GM12878 (cell line): ENCODE results near the gene GAL3ST2. TPM values are rescaled to one million over a fixed set of nuclear protein-coding genes. Genes with fewer than 3 reads are reported as not detected.

ENCODE experiments used
- ATAC-seq: fragments of 200-7000 bp; cut with Tn5 transposase; 3 replicates; pipeline ENCODE4 v1.9.1; 2020; ENCODE audit warnings: mild to moderate bottlenecking, moderate library complexity
- BruUV-seq: library from RNA; stranded (reverse); fragments of 400-500 nt; replicated peaks from 2 replicates; lab custom pipeline; 2021; lab: Mats Ljungman, UMichigan
- CTCF ChIA-PET: fragments of 300-600 bp; sonication (Branson Sonifier 250); formaldehyde crosslinking; extraction: SDS; loops from one replicate; lab custom pipeline; 2021; ENCODE audit warnings: inconsistent platforms; lab: Yijun Ruan, JAX
- POLR2A ChIA-PET: fragments of 350-600 bp; formaldehyde crosslinking; extraction: SDS; loops from one replicate; lab custom pipeline; 2021; ENCODE audit warnings: inconsistent platforms; lab: Charles Lee
- RAD21 ChIA-PET: fragments of 300-600 bp; sonication (Branson Sonifier 250); formaldehyde crosslinking; loops from one replicate; lab custom pipeline; 2023; ENCODE audit warnings: antibody characterized with exemption; ENCODE audit not compliant: unreplicated experiment; lab: Charles Lee
- SMC1A ChIA-PET: fragments of 300-600 bp; sonication (Branson Sonifier 250); formaldehyde crosslinking; loops from one replicate; lab custom pipeline; 2023; ENCODE audit not compliant: unreplicated experiment, uncharacterized antibody; lab: Charles Lee
- DNase-seq: peaks from one replicate; pipeline ENCODE4 v3.0.0-alpha.2; 2011; ENCODE audit warnings: low read depth, low spot score
- FAIRE-seq: peaks from 3 replicates; lab custom pipeline; 2011; peaks lifted over from hg19 to GRCh38; lab: Jason Lieb, UNC
- H2AFZ ChIP-seq: 2 replicates; pipeline ENCODE4 v1.6.0; 2011; ENCODE audit warnings: low read depth, low read length, control low read depth; ENCODE audit not compliant: control insufficient read depth
- H3K27ac ChIP-seq: 2 replicates; pipeline ENCODE4 v1.5.1; 2011; ENCODE audit warnings: control low read depth; ENCODE audit not compliant: control insufficient read depth, insufficient read depth
- H3K27me3 ChIP-seq, 2 experiments: replicated peaks in 1 of 2; 2 replicates each; pipeline versions ENCODE4 v1.6.0 to v1.6.1; 2011; ENCODE audit warnings: low read length in 1 of 2; ENCODE audit not compliant: control insufficient read depth in 2 of 2, insufficient read depth in 2 of 2
- H3K36me3 ChIP-seq, 2 experiments: 2 replicates each; pipeline ENCODE4 v1.5.1; 2011; ENCODE audit warnings: low read length in 1 of 2; ENCODE audit not compliant: control insufficient read depth in 2 of 2, insufficient read depth in 2 of 2
- H3K4me1 ChIP-seq: 2 replicates; pipeline ENCODE4 v1.6.1; 2011; ENCODE audit warnings: mild to moderate bottlenecking, low read length, moderate library complexity, mixed read lengths; ENCODE audit not compliant: control insufficient read depth, insufficient read depth
- H3K4me2 ChIP-seq: 2 replicates; pipeline ENCODE4 v1.6.0; 2011; ENCODE audit warnings: control low read depth; ENCODE audit not compliant: control insufficient read depth, insufficient read depth
- H3K4me3 ChIP-seq: fragments of 200-600 bp; sonication (generic); 2 replicates; pipeline ENCODE4 v1.5.1; 2016
- H3K79me2 ChIP-seq: 2 replicates; pipeline ENCODE4 v1.6.0; 2011; ENCODE audit warnings: low read length; ENCODE audit not compliant: control insufficient read depth, insufficient read depth
- H3K9ac ChIP-seq: 2 replicates; pipeline ENCODE4 v1.8.0; 2011; ENCODE audit warnings: low read length, control low read depth, mixed read lengths; ENCODE audit not compliant: control insufficient read depth, insufficient read depth
- H3K9me3 ChIP-seq: replicated peaks from 3 replicates; pipeline ENCODE4 v1.5.1; 2011; ENCODE audit warnings: mild to moderate bottlenecking, low read length; ENCODE audit not compliant: control insufficient read depth, insufficient read depth
- H4K20me1 ChIP-seq: 2 replicates; pipeline ENCODE4 v1.6.0; 2011; ENCODE audit not compliant: control insufficient read depth, insufficient read depth
- EGR1 ChIP-seq, 2 experiments: IDR thresholded peaks; 1 replicate in 1 of 2; 2 replicates in 1 of 2; pipeline ENCODE4 v1.6.1; 2011 to 2012; ENCODE audit warnings: low read depth in 2 of 2, low read length in 2 of 2, borderline replicate concordance in 1 of 2, mild to moderate bottlenecking in 1 of 2, moderate library complexity in 1 of 2
- HDAC6 ChIP-seq: fragments of 200-600 bp; sonication (generic); IDR thresholded peaks from one replicate; pipeline ENCODE4 v1.8.0; 2017; ENCODE audit warnings: antibody characterized with exemption; ENCODE audit not compliant: unreplicated experiment
- MYB ChIP-seq: fragments of 150-350 bp; IDR thresholded peaks from 2 replicates; pipeline ENCODE4 v1.6.1; 2014; ENCODE audit warnings: mild to moderate bottlenecking, low read depth, low read length, borderline replicate concordance
- POLR2AphosphoS2 ChIP-seq: IDR thresholded peaks from 2 replicates; pipeline ENCODE4 v1.6.1; 2011; ENCODE audit warnings: low read depth, mild to moderate bottlenecking, low read length, improper control_type of control experiment, moderate library complexity
- STAT1 ChIP-seq: fragments of 450-650 bp; conservative IDR thresholded peaks from 2 replicates; pipeline ENCODE4 v1.6.1; 2014; ENCODE audit warnings: antibody characterized with exemption, mild to moderate bottlenecking
- SUZ12 ChIP-seq: fragments of 200-600 bp; sonication (generic); IDR thresholded peaks from one replicate; pipeline ENCODE4 v1.6.1; 2018; ENCODE audit warnings: antibody characterized with exemption, mild to moderate bottlenecking; ENCODE audit not compliant: unreplicated experiment
- ZBTB33 ChIP-seq: fragments of 450-650 bp; IDR thresholded peaks from 2 replicates; pipeline ENCODE4 v1.6.1; 2017; ENCODE audit warnings: mild to moderate bottlenecking
- ZNF274 ChIP-seq: IDR thresholded peaks from one replicate; pipeline ENCODE4 v1.8.0; 2011; ENCODE audit not compliant: insufficient read length, insufficient read depth
- WGBS: methylation state at CpG from one replicate; pipeline ENCODE4 v1.1.6; 2016; ENCODE audit warnings: low lambda C conversion rate; ENCODE audit not compliant: insufficient replicate concordance, insufficient coverage; ENCODE audit errors: missing lambda C conversion rate; 5-methylcytosine and 5-hydroxymethylcytosine counted together
- in situ Hi-C: fragments of 300-500 bp; cut with MboI; formaldehyde crosslinking; loops from 9 replicates; pipeline ENCODE4 v1.14.3; 2018; ENCODE audit warnings: mixed read lengths
- intact Hi-C: fragments of 100-400 bp; cut with micrococcal nuclease; formaldehyde crosslinking; loops from one replicate; pipeline ENCODE4 v1.14.2; 2022; ENCODE audit not compliant: unreplicated experiment
- polyA plus RNA-seq, 11 experiments: library from polyadenylated mRNA; depleted of rRNA in 4 of 11; unstranded in 6 of 11; stranded (reverse) in 5 of 11; fragments of >200 nt; fragmentation: Nextera tagmentation in 4 of 11; fragmentation: Illumina TruSeq in 1 of 11; extraction: Ambion mirVana in 4 of 11; extraction: Trizol in 1 of 11; gene quantifications; 1 replicate in 1 of 11; 2 replicates in 10 of 11; pipeline versions ENCODE4 v1.2.1 to v1.2.3, GENCODE V29; 2011 to 2016; ENCODE audit warnings: inconsistent platforms in 2 of 11, missing spikeins in 2 of 11, low read depth in 1 of 11
- total RNA-seq, 4 experiments: library from RNA; depleted of rRNA in 3 of 4; stranded (reverse); fragments of >200 nt in 3 of 4; fragmentation: Illumina TruSeq in 1 of 4; extraction: Trizol in 1 of 4; gene quantifications; 2 replicates each; pipeline versions ENCODE4 v1.2.1 to v1.2.3, GENCODE V29; 2013 to 2021
- TF ChIP-seq, protein P1 (sequence below): fragments of 450-650 bp; IDR thresholded peaks from 2 replicates; pipeline ENCODE4 v1.6.1; 2018; ENCODE audit warnings: borderline replicate concordance, mild to moderate bottlenecking; ENCODE audit not compliant: partially characterized antibody
- TF ChIP-seq, protein P2 (sequence below): fragments of 150-350 bp; IDR thresholded peaks from 2 replicates; pipeline ENCODE4 v1.6.1; 2016; ENCODE audit warnings: low read depth, low read length
- TF ChIP-seq, protein P3 (sequence below): fragments of 450-650 bp; IDR thresholded peaks from 2 replicates; pipeline ENCODE4 v1.6.1; 2018; ENCODE audit warnings: mild to moderate bottlenecking, low read depth, moderate library complexity; ENCODE audit not compliant: partially characterized antibody

The GAL3ST2 gene
- total and polyA plus RNA-seq, 10 of the 15 experiments (the other 5 are each of a cell fraction or from before 2014, with no cell fraction given): 0.09 to 0.36 (median 0.11) TPM; not detected in 7

- no peak overlapping the region for H2AFZ ChIP-seq
- TF ChIP-seq, protein P1, sequence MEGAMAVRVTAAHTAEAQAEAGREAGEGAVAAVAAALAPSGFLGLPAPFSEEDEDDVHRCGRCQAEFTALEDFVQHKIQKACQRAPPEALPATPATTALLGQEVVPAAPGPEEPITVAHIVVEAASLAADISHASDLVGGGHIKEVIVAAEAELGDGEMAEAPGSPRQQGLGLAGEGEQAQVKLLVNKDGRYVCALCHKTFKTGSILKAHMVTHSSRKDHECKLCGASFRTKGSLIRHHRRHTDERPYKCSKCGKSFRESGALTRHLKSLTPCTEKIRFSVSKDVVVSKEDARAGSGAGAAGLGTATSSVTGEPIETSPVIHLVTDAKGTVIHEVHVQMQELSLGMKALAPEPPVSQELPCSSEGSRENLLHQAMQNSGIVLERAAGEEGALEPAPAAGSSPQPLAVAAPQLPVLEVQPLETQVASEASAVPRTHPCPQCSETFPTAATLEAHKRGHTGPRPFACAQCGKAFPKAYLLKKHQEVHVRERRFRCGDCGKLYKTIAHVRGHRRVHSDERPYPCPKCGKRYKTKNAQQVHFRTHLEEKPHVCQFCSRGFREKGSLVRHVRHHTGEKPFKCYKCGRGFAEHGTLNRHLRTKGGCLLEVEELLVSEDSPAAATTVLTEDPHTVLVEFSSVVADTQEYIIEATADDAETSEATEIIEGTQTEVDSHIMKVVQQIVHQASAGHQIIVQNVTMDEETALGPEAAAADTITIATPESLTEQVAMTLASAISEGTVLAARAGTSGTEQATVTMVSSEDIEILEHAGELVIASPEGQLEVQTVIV: no peak
- TF ChIP-seq, protein P2, sequence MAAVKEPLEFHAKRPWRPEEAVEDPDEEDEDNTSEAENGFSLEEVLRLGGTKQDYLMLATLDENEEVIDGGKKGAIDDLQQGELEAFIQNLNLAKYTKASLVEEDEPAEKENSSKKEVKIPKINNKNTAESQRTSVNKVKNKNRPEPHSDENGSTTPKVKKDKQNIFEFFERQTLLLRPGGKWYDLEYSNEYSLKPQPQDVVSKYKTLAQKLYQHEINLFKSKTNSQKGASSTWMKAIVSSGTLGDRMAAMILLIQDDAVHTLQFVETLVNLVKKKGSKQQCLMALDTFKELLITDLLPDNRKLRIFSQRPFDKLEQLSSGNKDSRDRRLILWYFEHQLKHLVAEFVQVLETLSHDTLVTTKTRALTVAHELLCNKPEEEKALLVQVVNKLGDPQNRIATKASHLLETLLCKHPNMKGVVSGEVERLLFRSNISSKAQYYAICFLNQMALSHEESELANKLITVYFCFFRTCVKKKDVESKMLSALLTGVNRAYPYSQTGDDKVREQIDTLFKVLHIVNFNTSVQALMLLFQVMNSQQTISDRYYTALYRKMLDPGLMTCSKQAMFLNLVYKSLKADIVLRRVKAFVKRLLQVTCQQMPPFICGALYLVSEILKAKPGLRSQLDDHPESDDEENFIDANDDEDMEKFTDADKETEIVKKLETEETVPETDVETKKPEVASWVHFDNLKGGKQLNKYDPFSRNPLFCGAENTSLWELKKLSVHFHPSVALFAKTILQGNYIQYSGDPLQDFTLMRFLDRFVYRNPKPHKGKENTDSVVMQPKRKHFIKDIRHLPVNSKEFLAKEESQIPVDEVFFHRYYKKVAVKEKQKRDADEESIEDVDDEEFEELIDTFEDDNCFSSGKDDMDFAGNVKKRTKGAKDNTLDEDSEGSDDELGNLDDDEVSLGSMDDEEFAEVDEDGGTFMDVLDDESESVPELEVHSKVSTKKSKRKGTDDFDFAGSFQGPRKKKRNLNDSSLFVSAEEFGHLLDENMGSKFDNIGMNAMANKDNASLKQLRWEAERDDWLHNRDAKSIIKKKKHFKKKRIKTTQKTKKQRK: no peak
- no peak for TF ChIP-seq HDAC6
- no peak for TF ChIP-seq STAT1
- no peak for TF ChIP-seq ZBTB33
- no peak for TF ChIP-seq EGR1 (IDR thresholded peaks at IDR 0.05; ENCODE audit: borderline replicate concordance in 1 of 2, low read depth in 2 of 2, low read length in 2 of 2)
- TF ChIP-seq ZNF274: no peak
- no peak for TF ChIP-seq MYB
- TF ChIP-seq POLR2AphosphoS2: no peak
- TF ChIP-seq, protein P3, sequence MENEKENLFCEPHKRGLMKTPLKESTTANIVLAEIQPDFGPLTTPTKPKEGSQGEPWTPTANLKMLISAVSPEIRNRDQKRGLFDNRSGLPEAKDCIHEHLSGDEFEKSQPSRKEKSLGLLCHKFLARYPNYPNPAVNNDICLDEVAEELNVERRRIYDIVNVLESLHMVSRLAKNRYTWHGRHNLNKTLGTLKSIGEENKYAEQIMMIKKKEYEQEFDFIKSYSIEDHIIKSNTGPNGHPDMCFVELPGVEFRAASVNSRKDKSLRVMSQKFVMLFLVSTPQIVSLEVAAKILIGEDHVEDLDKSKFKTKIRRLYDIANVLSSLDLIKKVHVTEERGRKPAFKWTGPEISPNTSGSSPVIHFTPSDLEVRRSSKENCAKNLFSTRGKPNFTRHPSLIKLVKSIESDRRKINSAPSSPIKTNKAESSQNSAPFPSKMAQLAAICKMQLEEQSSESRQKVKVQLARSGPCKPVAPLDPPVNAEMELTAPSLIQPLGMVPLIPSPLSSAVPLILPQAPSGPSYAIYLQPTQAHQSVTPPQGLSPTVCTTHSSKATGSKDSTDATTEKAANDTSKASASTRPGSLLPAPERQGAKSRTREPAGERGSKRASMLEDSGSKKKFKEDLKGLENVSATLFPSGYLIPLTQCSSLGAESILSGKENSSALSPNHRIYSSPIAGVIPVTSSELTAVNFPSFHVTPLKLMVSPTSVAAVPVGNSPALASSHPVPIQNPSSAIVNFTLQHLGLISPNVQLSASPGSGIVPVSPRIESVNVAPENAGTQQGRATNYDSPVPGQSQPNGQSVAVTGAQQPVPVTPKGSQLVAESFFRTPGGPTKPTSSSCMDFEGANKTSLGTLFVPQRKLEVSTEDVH: no peak
- no peak for TF ChIP-seq SUZ12
These were observed 73.3 kb downstream of the GAL3ST2 start for GRCh38 chr2:241849616-241850543.

More at GRCh38 chr2:241849616-241850543, 73.3 kb downstream of the GAL3ST2 start:
- no peak overlapping the region for H3K9ac ChIP-seq
- 70% methylated on average over 15 of the region's 16 CpGs for WGBS
- in situ Hi-C loops: no loop called here
- intact Hi-C loops: loop anchor here (10.0 kb wide), 1 partner anchor 115 kb away; the partner anchor contains the start of gene D2HGDH
- no peak for DNase-seq
- CTCF ChIA-PET: no interaction called here
- BruUV-seq: no TSS peak
- no peaks in the 10 kb centered on the region for H3K79me2 ChIP-seq
- H3K9me3 ChIP-seq: no peaks in the 10 kb centered on the region
- POLR2A ChIA-PET: no interaction called here
- no peak for FAIRE-seq
- H3K4me1 ChIP-seq: peaks cover 3% of the 10 kb centered on the region
- RAD21 ChIA-PET: no interaction called here
- no peak overlapping the region for H3K4me3 ChIP-seq
- SMC1A ChIA-PET: no interaction called here
- H3K27me3 ChIP-seq: no peaks in the 10 kb centered on the region
- no peak overlapping the region for H3K27ac ChIP-seq
- H3K36me3 ChIP-seq: no peaks in the 10 kb centered on the region
- H4K20me1 ChIP-seq: no peaks in the 10 kb centered on the region
- no peak; the same call in 1 of the 3 replicates for ATAC-seq
- H3K4me2 ChIP-seq: no peak overlapping the region
